C4-2B (cell line): ENCODE measurements around the gene IL17C.

Experiments
- H3K27ac ChIP-seq: fragments of 450-650 bp; 2 replicates; pipeline ENCODE4 v1.5.1; 2017
- CTCF ChIP-seq: fragments of 450-650 bp; conservative IDR thresholded peaks from 2 replicates; pipeline ENCODE4 v1.5.1; 2017; ENCODE audit warnings: mild to moderate bottlenecking
- ZFX ChIP-seq: fragments of 450-650 bp; IDR thresholded peaks from 2 replicates; pipeline ENCODE4 v1.6.1; 2017

Gene IL17C

GRCh38 chr16:88649924-88650748 is 11.8 kb downstream of the IL17C start:
- TF ChIP-seq ZFX (no peak), CTCF (no peak)
- no peak overlapping the region for H3K27ac ChIP-seq

GRCh38 chr16:88650749-88651275 is 12.4 kb downstream of the IL17C start, which contains the start of gene CYBA:
Gene CYBA (minus strand): TSS chr16:88651053. CDS start chr16:88651013, 40 bp downstream.
- TF ChIP-seq CTCF (no peak), ZFX (no peak)
- H3K27ac ChIP-seq: no peak within 1 kb of the TSS

DNA sequence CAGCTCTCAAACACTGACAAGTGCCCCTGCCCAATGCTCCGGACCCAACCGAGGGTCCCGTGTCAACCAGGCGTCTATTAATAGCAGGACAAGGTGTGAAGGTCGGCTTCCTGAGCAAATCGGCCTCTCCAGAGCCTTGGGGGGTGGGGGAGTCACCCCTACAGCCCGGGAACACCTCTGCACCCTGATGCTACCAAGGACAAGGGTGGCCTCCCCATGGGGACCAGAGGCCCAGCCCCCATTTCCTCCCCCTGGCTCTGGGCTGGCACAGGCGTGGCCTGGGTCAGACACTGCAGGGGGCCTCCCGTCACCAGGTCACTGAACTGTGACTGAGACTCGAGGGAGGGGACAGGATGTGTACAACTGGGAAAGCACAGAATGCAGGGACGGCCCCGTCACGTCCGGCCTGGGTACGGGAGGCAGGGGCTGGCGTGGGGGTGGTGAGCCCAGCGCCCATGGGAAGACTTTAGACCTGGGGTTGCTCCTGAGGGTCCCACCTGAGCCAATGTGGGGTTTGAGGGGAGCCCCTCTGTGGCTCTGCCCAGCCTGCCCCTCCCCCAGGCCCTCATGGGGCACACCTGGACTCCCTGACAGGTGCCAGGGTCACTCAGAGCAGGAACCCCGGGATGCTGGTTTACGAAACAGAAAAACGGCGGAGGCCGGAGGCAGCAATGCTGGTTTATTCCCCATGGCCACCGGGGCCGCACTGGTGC is 13.1 kb downstream of the IL17C start:
- TF ChIP-seq CTCF: no peak
- TF ChIP-seq ZFX: no peak
- no peak overlapping the region for H3K27ac ChIP-seq

- no peak overlapping the region for H3K27ac ChIP-seq
Observed at GRCh38 chr16:88651989-88652761, 13.8 kb downstream of the IL17C start.

DNA sequence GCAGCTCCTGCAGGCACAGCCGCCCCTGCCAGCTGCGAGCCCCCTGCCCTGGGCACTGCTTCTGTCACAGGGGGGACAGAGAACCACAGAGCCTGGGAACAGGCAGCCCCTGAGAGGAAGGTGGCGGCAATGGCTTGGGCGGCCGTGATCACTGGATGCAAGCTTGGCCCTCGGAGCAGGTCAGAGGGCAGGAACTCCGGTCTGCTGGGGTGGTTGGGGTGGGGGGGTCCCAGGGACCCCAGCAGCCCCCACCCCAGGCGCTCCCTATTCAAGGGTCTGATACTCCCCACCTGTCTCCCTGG is 14.3 kb downstream of the IL17C start:
- no peak overlapping the region for H3K27ac ChIP-seq
- TF ChIP-seq ZFX: no peak
- no peak for TF ChIP-seq CTCF

More at GRCh38 chr16:88651989-88652761, 13.8 kb downstream of the IL17C start:
- TF ChIP-seq ZFX (no peak), CTCF (no peak)

- no peak overlapping the region for H3K27ac ChIP-seq
- TF ChIP-seq ZFX (no peak), CTCF (no peak)
Observed at GRCh38 chr16:88653101-88653500, 14.7 kb downstream of the IL17C start.
